Subcutaneous adipose tissue (tissue), 4 donors: Measurements from ENCODE around the gene PRPF18. TPM values are rescaled to one million over a fixed set of nuclear protein-coding genes. Genes with fewer than 3 reads are reported as not detected.

Experiments
- CTCF ChIP-seq: fragments of 450-650 bp; IDR thresholded peaks from one replicate; pipeline ENCODE4 v1.5.1; 2016; ENCODE audit warnings: low read depth, mild to moderate bottlenecking, control low read depth, antibody characterized with exemption, moderate library complexity
- total RNA-seq, 4 donors: library from RNA; depleted of rRNA; stranded (reverse); fragments of >200 nt; gene quantifications; one replicate each; pipeline ENCODE4 v1.1.0, GENCODE V29; 2016

The PRPF18 gene
- total RNA-seq, 4 donors from 2014 or later: 22.1 to 31.0 (median 26.8) TPM

DNA sequence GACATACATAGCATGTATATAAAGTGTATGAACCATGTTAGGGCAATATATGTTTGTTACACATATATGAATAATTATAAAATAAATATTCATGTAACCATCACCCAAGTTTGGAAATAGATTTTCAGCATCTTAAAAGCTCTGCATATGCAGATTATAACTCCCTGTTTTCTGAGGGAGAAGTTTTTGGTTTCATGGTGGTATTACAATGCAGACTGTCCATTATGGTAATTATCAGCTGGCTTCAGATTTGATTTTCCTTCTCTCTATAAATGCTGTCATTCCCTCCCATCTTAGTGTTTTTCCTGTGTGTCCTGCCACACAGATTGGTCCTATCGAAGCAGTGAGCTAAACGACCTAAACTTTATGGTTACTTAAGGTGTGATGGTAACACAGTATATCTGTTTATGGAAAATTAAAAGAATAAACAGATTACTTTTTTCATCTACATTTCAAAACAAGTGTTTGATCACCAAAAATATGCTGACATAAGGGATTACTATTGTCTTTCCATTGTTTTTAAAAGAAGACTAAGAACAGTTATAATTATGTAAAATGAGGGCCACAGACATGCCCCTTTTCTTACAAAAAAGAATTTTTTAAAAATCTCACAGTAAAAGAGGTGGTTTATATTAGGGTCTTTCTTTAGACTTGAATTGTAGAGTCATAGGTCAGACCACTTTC lies 17.7 kb downstream of the PRPF18 start:
- no peak for TF ChIP-seq CTCF

GRCh38 chr10:13608246-13608853 lies 21.6 kb downstream of the PRPF18 start:
- TF ChIP-seq CTCF: no peak

DNA sequence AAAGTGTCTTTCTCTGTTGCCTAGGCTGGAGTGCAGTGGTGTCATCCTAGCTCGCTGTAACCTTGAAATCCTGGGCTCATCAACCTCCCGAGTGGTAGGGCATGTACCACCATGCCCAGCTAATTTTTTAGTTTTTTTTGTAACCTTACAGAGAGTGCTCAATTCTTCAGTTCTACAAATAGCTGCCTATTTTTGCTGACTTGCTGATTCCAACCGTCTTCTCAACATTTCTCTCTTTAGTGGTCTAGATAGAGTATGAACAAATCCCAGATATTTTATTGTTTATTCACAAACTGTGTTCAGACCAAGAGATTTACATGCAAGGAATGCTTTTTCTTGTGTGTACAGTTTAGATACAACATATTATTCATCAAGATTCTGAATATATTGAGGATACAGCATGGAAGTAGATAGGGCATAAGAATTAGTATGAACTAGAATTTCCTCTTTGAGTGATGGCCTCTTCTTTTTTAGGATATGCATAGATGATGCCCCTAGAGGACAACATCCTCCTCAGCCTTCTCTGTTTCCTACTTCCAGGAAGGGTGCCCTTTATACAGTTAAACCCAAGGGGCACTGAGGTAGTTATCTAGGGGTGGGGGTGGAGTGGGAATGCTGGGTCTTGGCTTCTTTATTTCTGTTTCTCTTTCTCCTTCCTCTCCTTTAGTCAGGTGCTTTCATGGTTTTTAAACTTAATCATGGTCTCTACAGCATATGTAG lies 26.0 kb downstream of the PRPF18 start:
- no peak for TF ChIP-seq CTCF

DNA sequence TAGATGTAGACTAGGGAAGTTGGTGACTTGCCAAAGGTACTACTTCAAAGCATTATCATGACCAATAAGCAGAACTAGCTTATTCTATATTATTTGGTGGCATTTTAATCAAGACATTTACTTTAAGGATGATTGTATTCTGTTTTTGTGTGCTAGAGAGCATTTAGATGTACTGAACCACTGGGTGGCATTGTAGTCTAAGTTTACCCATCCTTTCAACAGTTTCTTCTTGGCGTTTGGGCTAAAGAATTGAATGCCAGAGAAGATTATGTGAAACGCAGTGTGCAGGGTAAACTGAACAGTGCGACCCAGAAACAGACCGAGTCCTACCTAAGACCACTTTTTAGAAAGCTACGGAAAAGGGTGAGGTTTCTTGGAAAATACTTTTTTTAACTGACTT lies 26.8 kb downstream of the PRPF18 start:
- TF ChIP-seq CTCF: no peak

- TF ChIP-seq CTCF: no peak
These were observed 28.0 kb downstream of the PRPF18 start for GRCh38 chr10:13614530-13615332.

GRCh38 chr10:13615650-13616300 lies 29.0 kb downstream of the PRPF18 start:
- no peak for TF ChIP-seq CTCF
